Esophagus (tissue), 2 donors: ENCODE measurements around the gene IFNGR2. TPM values are rescaled to one million over a fixed set of nuclear protein-coding genes. Genes with fewer than 3 reads are reported as not detected.

Experiments
- H3K27ac ChIP-seq, 2 donors: one replicate each; pipeline ENCODE4 v1.5.1; 2013; ENCODE audit warnings: low read depth in 2 of 2, mild to moderate bottlenecking in 2 of 2, inconsistent platforms in 1 of 2, low read length in 1 of 2, moderate library complexity in 1 of 2
- H3K27me3 ChIP-seq, 2 donors: one replicate each; pipeline ENCODE4 v1.6.1; 2013; ENCODE audit warnings: low read length in 2 of 2, control low read depth in 1 of 2, mild to moderate bottlenecking in 1 of 2; ENCODE audit not compliant: insufficient read depth in 2 of 2, control insufficient read depth in 1 of 2
- H3K36me3 ChIP-seq, 2 donors: one replicate each; pipeline ENCODE4 v1.6.1; 2013; ENCODE audit warnings: low read length in 1 of 2; ENCODE audit not compliant: control insufficient read depth in 2 of 2, insufficient read depth in 2 of 2
- H3K4me1 ChIP-seq, 2 donors: one replicate each; pipeline ENCODE4 v1.6.1; 2013; ENCODE audit warnings: low read length in 1 of 2; ENCODE audit not compliant: control insufficient read depth in 2 of 2, insufficient read depth in 2 of 2
- H3K4me3 ChIP-seq, 2 donors: one replicate each; pipeline ENCODE4 v1.5.1; 2013; ENCODE audit warnings: low read length in 2 of 2, mild to moderate bottlenecking in 2 of 2, low read depth in 1 of 2, moderate library complexity in 1 of 2
- H3K9me3 ChIP-seq, 2 donors: one replicate each; pipeline ENCODE4 v1.6.1; 2013; ENCODE audit warnings: mild to moderate bottlenecking in 2 of 2, low read depth in 1 of 2, low read length in 1 of 2, moderate library complexity in 1 of 2; ENCODE audit not compliant: control insufficient read depth in 2 of 2, insufficient read depth in 1 of 2
- WGBS, 2 donors: extraction: QIAGEN DNeasy Blood & Tissue Kit; methylation state at CpG; one replicate each; pipeline ENCODE4 v1.1.7; 2013; 5-methylcytosine and 5-hydroxymethylcytosine counted together
- polyA plus RNA-seq, 2 donors: library from polyadenylated mRNA; stranded (reverse); fragments of 200-250 nt; gene quantifications; one replicate each; pipeline ENCODE4 v1.2.3, GENCODE V29; 2013
- donor health status: healthy with polysubstance abuse.
- donor health status: Bipolar disorder and iron deficiency.

Gene IFNGR2
- polyA plus RNA-seq, 2 donors = 44.9 to 52.5 TPM

DNA sequence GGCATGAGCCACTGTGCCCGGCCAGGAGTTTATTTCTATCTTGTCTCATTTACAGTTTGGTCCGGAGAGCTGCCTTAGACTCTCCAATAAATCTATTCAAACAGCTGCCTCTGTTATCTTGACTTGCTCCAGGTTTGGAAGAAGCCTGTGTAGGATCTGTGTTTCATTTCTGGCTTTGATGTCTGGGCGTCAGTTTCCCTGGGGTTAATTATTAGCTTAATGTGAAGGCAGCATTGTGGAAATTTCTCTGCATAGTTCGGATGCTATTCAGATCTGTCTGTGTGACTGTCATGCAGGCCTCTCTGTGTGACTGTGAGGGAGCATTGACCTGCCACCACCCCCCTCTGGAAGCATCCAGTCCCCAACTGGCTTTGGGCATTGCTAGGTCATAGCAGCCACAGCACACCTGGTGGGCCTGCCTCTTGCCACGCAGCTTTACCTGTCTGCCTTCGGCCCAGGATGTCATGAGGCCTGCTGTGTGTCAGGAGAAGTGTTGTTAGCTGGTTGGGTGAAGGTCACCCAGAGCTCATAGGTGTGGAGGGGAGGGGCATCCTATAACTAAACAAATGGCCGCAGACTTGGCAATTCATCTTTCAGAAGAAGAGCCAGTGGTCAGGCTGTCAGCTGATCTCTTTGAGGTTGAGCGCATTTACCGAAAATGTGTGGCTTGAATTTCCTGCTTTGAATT lies 9.8 kb downstream of the IFNGR2 start:
- Histone ChIP-seq H3K4me3 (no peak overlapping the region), H3K27ac (peak overlapping the region in 1 of 2 donors; percentile 40)
- WGBS, 2 donors = 51 to 66% methylated on average over 9 of the region's 9 CpGs

DNA sequence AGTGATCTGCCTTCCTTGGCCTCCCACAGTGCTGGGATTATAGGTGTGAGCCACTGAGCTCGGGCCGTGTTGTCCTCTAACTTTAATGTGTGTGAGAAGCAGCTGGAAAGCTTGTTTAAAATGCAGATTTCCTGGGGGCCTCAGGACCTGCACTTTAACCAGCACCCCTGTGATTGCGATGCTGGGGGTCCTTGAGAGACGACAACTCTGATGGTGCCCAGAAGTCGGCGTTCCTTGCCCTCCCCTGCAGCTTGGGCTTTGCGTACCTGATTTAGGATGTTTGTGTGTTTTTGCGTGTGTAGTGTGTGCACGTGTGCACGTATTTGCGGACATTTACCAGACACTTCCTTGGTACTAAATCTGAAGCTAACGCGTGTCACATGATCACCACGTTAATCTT lies 10.9 kb downstream of the IFNGR2 start:
- Histone ChIP-seq H3K27me3 (no peaks in the 10 kb centered on the region), H3K9me3 (no peaks in the 10 kb centered on the region), H3K27ac (no peak overlapping the region), H3K36me3 (peaks cover 11 to 16% of the 10 kb centered on the region in 2 donors), H3K4me1 (peaks cover 0 to 8% of the 10 kb centered on the region in 2 donors), H3K4me3 (no peak overlapping the region)
- WGBS, 2 donors = 85 to 86% methylated on average over 14 of the region's 14 CpGs

More for the DNA sequence above, 9.8 kb downstream of the IFNGR2 start:
- H3K4me1 ChIP-seq = peaks cover 0 to 8% of the 10 kb centered on the region in 2 donors
- H3K36me3 ChIP-seq = peaks cover 11 to 16% of the 10 kb centered on the region in 2 donors
- no peaks in the 10 kb centered on the region for H3K9me3 ChIP-seq
- no peaks in the 10 kb centered on the region for H3K27me3 ChIP-seq

DNA sequence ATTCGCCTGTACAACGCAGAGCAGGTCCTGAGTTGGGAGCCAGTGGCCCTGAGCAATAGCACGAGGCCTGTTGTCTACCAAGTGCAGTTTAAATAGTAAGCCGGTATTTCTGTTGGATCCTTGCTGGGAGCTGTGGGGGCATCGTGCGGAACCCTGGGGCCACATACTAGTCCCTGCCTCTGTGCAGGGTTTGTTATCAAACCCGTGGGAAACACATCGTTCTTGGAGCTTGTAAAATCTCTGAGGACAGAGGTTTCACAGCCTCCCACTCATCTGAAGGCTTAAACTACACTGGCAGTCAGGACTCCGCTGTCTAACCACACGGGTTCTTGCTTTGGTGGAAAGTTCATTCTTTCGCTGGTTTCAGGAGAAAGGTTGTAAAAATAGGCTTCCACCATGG lies 11.7 kb downstream of the IFNGR2 start:
- Histone ChIP-seq H3K9me3 (no peaks in the 10 kb centered on the region), H3K36me3 (peaks cover 11 to 16% of the 10 kb centered on the region in 2 donors), H3K27ac (no peak overlapping the region), H3K4me1 (peaks cover 0 to 12% of the 10 kb centered on the region in 2 donors), H3K27me3 (no peaks in the 10 kb centered on the region), H3K4me3 (no peak overlapping the region)
- WGBS, 2 donors = 86 to 87% methylated on average over 11 of the region's 11 CpGs

DNA sequence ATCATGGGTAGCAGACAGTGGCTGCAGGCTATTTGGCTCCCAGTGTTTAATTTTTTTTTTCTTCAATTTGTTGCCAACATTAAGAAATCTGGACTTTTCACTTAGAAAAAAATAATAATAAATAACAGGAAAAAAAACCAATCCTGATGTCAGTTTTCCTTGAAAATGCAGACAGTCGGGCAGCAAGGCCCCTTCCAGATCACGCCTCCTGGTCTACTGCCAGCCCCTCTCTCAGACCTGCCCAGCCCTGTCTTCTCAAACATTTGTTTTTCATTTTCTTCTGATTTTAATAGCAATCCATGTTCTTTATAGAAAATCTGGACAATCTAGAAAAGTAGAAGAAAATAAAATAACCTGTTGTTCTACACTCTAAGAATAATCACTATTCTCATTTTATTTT lies 15.5 kb downstream of the IFNGR2 start:
- no peaks in the 10 kb centered on the region for H3K9me3 ChIP-seq
- peaks cover 3 to 10% of the 10 kb centered on the region in 2 donors for H3K4me1 ChIP-seq
- no peak overlapping the region for H3K4me3 ChIP-seq
- no peaks in the 10 kb centered on the region for H3K27me3 ChIP-seq
- WGBS, 2 donors = 26 to 37% methylated on average over 2 of the region's 2 CpGs
- peaks cover 14 to 24% of the 10 kb centered on the region in 2 donors for H3K36me3 ChIP-seq
- no peak overlapping the region for H3K27ac ChIP-seq

DNA sequence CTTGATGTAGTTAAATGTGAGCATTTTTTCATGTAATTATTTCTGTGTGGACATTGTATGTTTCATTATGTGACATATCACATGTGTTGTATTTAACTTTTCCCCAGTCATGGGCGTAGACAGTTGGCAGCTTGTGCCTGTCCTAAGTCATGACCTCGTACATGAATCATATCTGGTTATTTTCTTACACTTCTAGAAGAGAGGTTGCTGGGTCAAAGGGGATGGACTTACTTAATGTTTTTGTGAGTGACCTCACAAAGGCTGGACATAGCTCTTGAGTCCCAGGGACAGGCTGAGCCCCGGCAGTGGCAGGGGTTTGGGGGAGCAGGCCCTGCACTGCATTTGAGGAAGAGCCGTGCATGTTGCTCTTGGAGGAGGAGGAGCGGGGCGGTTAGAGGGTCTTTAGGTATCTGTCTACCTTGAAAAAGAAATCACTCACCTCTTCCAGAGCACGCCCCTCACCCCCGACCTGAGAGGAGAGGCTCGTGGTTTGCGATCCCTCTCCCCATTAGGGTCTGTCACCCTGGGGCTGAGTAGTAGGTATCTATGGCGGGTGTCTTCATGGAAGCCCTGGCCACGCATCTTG lies 16.4 kb downstream of the IFNGR2 start:
- H3K36me3 ChIP-seq = peaks cover 11 to 24% of the 10 kb centered on the region in 2 donors
- H3K4me3 ChIP-seq = no peak overlapping the region
- H3K27ac ChIP-seq = peak overlapping the region in 1 of 2 donors; percentile 22
- 79 to 80% methylated on average over 12 of the region's 12 CpGs for WGBS, 2 donors
- no peaks in the 10 kb centered on the region for H3K9me3 ChIP-seq
- H3K27me3 ChIP-seq = no peaks in the 10 kb centered on the region
- H3K4me1 ChIP-seq = peaks cover 3 to 8% of the 10 kb centered on the region in 2 donors

DNA sequence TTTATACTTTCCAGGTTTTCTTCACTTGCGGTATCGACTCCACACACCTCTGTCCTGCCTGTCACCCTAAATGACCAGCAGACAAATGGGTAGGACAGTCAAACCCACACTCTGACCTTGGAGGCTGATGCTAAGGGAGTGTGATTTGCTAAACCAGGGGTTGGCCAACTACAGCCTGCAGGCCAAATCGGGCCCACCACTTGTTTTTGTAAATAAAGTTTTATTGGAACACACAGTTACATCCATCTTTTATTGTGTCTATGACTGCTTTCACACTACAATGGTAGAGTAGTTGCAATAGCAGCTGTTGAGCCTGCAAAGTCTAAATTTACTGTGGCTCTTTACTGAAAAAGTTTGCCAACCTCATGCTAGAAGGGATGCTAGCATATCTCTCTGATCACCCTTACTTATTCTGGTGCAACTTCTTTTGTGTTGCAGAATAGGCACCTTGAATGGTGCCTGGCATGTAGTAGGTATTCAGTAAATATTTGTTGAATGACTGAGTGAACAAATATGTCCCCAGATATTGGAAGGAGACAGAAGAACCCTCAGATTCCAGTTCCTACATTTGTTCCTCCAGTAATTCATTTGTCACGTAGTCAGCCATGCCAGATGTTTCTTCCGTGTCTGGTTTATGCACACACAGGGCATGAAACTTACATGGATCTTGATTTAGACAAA lies 18.6 kb downstream of the IFNGR2 start:
- H3K27me3 ChIP-seq = no peaks in the 10 kb centered on the region
- no peak overlapping the region for H3K27ac ChIP-seq
- peaks cover 16 to 19% of the 10 kb centered on the region in 2 donors for H3K36me3 ChIP-seq
- WGBS, 2 donors = 93 to 95% methylated on average over 5 of the region's 5 CpGs
- H3K4me1 ChIP-seq = peaks cover 3 to 8% of the 10 kb centered on the region in 2 donors
- H3K4me3 ChIP-seq = no peak overlapping the region
- no peaks in the 10 kb centered on the region for H3K9me3 ChIP-seq

DNA sequence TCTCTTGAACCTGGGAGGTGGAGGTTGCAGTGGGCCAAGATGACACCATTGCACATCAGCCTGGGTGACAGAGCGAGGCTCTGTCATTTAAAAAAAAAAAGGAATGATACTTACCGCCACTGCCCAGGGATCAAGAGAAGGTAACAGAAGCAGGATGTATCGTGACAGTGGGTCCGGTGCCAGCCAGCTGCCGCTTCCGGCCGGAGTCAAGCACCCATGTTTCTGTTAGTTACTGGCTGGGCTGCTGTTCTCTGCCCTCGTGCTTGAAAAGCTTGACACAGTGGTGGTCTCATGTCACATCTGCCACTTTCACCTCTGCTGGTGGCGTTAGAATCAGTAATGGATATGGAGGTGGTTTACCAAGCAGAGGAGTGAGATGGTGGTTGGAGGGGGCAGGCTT lies 21.0 kb downstream of the IFNGR2 start:
- no peak overlapping the region for H3K27ac ChIP-seq
- H3K27me3 ChIP-seq = no peaks in the 10 kb centered on the region
- peaks cover 16 to 23% of the 10 kb centered on the region in 2 donors for H3K36me3 ChIP-seq
- peaks cover 3 to 14% of the 10 kb centered on the region in 2 donors for H3K4me1 ChIP-seq
- WGBS, 2 donors = 94% methylated on average over 9 of the region's 9 CpGs
- no peak overlapping the region for H3K4me3 ChIP-seq
- H3K9me3 ChIP-seq = no peaks in the 10 kb centered on the region

DNA sequence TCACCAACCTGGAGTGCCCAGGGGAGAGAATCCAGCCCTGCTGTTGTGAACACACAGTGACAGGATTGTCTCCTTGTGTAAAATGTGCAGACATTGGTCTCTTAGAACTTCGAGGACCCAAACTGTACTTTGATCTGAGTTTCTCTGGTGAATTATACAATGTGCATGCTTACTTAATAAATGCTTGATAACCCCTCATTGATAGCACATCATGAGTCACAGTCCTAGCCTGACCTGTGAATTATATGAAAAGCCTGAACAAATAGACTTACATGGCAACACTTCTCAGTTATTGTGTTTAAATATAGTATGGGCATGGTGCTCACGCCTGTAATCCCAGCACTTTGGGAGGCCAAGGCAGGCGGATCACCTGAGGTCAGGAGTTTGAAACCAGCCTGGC lies 22.6 kb downstream of the IFNGR2 start:
- Histone ChIP-seq H3K27ac (no peak overlapping the region), H3K27me3 (no peaks in the 10 kb centered on the region), H3K9me3 (no peaks in the 10 kb centered on the region), H3K36me3 (peaks cover 16 to 18% of the 10 kb centered on the region in 2 donors), H3K4me1 (peaks cover 0 to 7% of the 10 kb centered on the region in 2 donors), H3K4me3 (no peak overlapping the region)
- WGBS, 2 donors = 68 to 73% methylated on average over 3 of the region's 3 CpGs

DNA sequence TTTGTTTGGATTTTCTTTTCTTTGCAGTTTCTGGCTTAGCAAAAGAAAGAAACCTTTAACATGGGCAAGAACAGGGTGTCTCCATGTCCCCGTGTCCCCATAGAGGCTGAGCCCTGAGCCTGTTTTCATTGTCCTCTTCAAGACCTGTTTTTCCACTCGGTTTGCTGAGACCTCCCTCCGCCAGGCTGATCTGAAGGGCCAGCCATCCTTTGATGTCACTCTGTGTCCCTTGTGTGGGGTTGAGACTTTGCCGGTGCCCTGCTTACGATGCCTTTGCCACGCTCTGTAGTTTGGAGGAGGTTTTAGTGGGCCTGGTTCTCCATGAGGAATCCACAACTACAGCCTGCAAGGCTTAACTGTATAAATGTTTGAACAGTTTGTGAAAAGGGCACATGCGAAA lies 23.8 kb downstream of the IFNGR2 start:
- Histone ChIP-seq H3K27ac (peak overlapping the region in 1 of 2 donors; percentile 33), H3K9me3 (no peaks in the 10 kb centered on the region), H3K4me1 (peaks cover 0 to 7% of the 10 kb centered on the region in 2 donors), H3K27me3 (no peaks in the 10 kb centered on the region), H3K36me3 (peaks cover 9 to 13% of the 10 kb centered on the region in 2 donors), H3K4me3 (no peak overlapping the region)
- WGBS, 2 donors = 69 to 87% methylated on average over 7 of the region's 7 CpGs
